GM20431 (cell line): Measurements from ENCODE around the gene VPS36.
"Not testable (repeated sequence)": the region's sequence is repeated elsewhere in the genome, so short reads cannot be mapped to it uniquely, and the experiment has no call there.

ENCODE experiments used
- in situ Hi-C: fragments of 300-500 bp; cut with MseI, MboI; formaldehyde crosslinking; loops from one replicate; pipeline ENCODE4 v1.15.0; 2020; ENCODE audit warnings: low sequenced_read_pairs; ENCODE audit not compliant: unreplicated experiment

Gene VPS36

DNA sequence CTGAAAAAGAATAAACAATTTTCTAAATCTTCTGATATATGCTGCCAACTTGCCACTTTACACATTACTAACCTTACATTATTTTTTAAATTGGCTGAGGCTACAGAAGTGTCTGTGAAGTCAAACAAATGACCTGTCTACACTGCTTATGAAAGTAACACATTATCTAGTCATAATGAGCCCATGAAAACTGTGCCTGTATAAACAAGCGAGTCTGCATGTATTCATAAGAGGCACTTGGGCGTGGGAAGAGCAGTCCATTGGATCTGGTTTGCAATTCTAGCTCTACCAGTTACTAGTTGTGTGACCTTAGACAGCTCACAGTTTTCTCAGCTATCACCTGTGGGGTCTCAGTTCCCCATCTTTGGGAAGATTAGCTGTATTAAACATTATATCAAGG, 3.1 kb downstream of the VPS36 start:
- in situ Hi-C loops: no loop called here

DNA sequence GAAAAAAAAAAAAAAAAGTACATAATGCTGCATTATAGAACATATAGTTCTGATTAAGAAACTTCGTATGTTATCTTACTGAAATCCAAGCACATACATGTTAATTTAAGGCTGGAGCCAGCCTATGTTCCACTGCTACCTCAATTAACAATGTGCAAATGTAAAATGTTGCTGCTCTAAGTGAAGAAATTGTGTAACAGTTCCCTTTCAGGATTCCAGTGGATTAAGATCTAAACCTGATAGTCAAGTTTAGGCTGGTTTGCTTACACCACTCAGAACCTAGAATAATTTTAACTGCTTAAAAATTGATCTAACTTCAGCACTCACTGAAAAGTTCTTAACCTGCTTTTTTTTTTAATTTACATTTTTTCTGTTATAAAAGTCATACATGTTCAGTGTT, 4.2 kb downstream of the VPS36 start:
- in situ Hi-C loops: no loop called here

GRCh38 chr13:52432456-52432855, 18.0 kb downstream of the VPS36 start:
- in situ Hi-C loops: no loop called here

GRCh38 chr13:52428295-52428694, 22.1 kb downstream of the VPS36 start:
- in situ Hi-C loops: no loop called here

DNA sequence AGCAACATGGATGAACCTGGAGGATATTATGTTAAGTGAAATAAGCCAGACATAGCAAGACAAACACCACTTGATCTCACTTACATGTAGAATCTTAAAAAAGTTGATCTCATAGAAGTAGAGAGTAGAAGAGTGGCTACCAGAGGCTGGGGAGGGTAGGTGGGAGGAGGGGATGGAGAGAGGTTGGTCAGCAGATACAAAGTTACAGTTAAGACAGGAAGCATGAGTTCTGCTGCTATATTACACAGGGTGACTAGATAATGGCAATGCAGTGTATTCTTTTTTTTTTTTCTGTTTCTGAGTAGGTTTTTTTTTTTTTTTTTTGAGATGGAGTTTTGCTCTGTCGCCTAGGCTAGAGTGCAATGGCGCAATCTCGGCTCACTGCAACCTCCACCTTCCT, 29.2 kb downstream of the VPS36 start:
- in situ Hi-C loops: no loop called here

GRCh38 chr13:52419080-52419479, 31.4 kb downstream of the VPS36 start:
- in situ Hi-C loops: no loop called here

GRCh38 chr13:52414963-52415362, 35.5 kb downstream of the VPS36 start:
- in situ Hi-C loops: no loop called here

- in situ Hi-C loops: no loop called here
These were observed 36.4 kb downstream of the VPS36 start for GRCh38 chr13:52414051-52414450.

- in situ Hi-C loops: no loop called here
These were observed 38.3 kb downstream of the VPS36 start for GRCh38 chr13:52412128-52412527.

DNA sequence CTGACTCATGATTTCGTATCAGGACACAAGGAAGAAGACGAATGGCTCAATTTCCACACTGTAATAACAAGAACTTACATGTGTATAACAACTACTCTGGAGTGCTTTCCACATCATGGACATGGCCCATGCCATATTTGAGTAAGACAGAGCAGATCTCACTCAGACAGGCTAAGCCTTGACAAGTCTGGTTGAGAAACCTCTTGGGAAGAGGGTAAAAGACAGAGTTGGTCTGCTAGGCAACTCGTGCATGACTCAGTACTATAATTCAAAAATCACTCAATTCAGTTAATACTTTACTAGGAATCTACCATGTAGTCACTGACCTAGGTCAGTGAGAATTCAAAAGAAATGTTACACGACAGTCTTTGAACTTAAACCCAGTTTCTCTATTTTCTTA, 38.8 kb downstream of the VPS36 start:
- in situ Hi-C loops: no loop called here

- in situ Hi-C loops: not testable (repeated sequence)
These were observed 42.3 kb downstream of the VPS36 start for GRCh38 chr13:52408071-52408658.

- in situ Hi-C loops: not testable (repeated sequence)
These were observed 43.0 kb downstream of the VPS36 start for GRCh38 chr13:52407436-52407835.

- in situ Hi-C loops: no loop called here
These were observed 43.8 kb downstream of the VPS36 start for GRCh38 chr13:52406629-52407028.

- in situ Hi-C loops: no loop called here
These were observed 44.5 kb downstream of the VPS36 start, which contains the start of gene THSD1 for GRCh38 chr13:52405767-52406494. Gene THSD1 (minus strand): TSS chr13:52406172. CDS start chr13:52402600, 3,572 bp downstream.

- in situ Hi-C loops: no loop called here
These were observed 45.1 kb downstream of the VPS36 start for GRCh38 chr13:52405369-52405766.

DNA sequence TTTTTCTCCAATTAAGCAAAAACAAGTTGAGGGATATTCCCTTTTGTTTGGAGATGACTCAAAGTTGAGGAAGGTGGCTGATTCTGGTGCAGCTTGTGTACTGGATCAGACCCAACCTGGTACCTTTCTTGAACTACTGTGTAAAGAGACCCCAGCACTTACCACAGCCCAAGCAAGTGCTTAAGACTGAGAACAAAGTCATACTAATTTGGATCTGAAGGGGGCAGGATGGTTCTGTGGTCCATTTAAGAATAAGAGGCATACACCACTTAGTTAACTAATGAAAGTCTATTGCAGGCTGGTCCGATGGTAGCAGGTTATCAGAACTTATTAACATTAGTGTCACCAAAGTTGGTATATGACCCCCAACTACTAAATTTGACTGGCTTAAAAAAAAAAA, 50.7 kb downstream of the VPS36 start:
- in situ Hi-C loops: no loop called here

- in situ Hi-C loops: no loop called here
These were observed 51.4 kb downstream of the VPS36 start for GRCh38 chr13:52399046-52399445.

DNA sequence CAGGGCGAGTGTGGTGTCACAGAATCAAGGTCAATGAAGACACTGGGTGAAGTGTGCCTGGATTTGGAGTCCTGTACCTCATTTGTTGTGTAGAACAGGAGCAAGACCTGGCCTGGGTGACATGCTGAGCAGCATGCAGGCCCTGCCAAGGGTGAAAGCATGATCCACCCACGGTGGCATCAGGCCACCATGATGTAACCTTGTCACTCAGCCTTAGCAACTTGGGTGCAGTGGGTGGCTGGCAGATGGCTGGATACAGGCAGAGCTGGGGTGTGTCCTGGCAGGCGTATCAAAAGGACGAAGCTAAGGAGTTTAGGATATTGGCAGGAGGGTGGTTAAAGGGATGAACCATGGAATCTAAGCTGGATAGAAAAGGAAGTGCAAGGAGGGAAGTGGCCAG, 54.7 kb downstream of the VPS36 start:
- in situ Hi-C loops: no loop called here

- in situ Hi-C loops: no loop called here
These were observed 55.8 kb downstream of the VPS36 start for GRCh38 chr13:52394586-52394985.

DNA sequence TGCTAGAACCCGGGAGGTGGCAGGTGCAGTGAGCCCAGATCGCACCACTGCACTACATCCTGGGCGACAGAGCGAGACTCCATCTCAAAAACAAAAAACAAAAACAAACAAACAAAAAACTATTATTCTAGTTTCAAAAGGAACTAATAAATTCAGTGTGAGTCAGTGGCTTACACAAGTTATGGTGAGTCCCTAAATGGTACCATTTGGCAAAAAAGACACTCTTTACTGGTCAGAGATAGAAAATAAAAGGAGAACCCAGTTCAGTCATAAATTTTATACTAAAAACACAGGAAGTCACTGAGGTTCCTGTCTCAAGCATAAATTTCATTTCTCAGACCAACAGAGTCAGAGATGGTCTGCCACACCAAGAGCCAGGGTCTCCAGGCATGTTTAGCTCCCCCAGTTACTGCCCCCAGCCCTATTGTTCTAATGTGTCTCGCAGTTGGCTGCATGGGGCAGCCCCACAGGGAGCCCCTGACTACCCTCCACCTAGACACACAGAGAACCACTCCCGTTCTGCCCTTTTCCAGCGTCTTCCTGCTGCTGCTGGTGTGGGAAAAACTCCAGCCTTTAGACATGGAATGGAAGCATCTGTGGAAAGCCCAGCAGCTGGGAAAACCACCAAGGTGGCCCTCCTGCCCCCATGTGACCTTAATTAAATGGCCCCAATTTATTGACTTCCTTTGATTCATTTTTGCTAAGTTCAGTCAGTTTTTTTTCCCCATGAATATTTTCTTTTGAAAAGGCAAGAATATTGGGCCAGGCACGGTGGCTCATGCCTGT, 56.7 kb downstream of the VPS36 start:
- in situ Hi-C loops: no loop called here

DNA sequence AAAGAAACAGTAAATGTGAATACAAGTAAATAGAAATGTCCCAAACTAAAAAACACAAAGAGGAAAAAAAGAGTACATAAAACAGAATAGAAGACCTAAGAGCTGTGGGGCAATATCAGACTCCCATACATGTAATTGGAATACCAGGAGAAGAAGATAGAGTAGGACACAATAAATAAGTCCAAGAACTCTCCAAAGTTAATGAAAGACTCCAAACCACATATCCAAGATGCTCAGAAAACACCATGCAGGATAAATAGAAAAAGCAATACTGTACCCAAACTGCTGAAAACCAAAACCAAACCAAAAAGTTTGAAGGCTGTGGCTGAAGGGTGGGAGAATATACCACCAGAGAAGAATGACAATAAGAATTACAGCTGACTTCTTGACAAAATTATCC, 62.7 kb downstream of the VPS36 start:
- in situ Hi-C loops: no loop called here
